Lower leg skin (tissue), 3 donors: ENCODE measurements around the gene NPIPA1.
"Not testable (repeated sequence)": the region's sequence is repeated elsewhere in the genome, so short reads cannot be mapped to it uniquely, and the experiment has no call there.

Experiments used
- CTCF ChIP-seq, 3 donors: fragments of 450-650 bp; IDR thresholded peaks; one replicate each; pipeline ENCODE4 v1.5.1; 2016; ENCODE audit warnings: antibody characterized with exemption in 3 of 3, mild to moderate bottlenecking in 3 of 3, moderate library complexity in 2 of 3
- POLR2A ChIP-seq, 2 donors: fragments of 450-650 bp; IDR thresholded peaks; one replicate each; pipeline ENCODE4 v1.6.1; 2016 to 2017; ENCODE audit warnings: antibody characterized with exemption in 2 of 2, mild to moderate bottlenecking in 1 of 2, moderate library complexity in 1 of 2

- not testable (repeated sequence) for TF ChIP-seq CTCF, POLR2A (IDR thresholded peaks at IDR 0.05)
These were observed 12.3 kb upstream of the NPIPA1 start for GRCh38 chr16:14924982-14925381.
